ENCODE measurements around the gene MAN2B2.

DNA sequence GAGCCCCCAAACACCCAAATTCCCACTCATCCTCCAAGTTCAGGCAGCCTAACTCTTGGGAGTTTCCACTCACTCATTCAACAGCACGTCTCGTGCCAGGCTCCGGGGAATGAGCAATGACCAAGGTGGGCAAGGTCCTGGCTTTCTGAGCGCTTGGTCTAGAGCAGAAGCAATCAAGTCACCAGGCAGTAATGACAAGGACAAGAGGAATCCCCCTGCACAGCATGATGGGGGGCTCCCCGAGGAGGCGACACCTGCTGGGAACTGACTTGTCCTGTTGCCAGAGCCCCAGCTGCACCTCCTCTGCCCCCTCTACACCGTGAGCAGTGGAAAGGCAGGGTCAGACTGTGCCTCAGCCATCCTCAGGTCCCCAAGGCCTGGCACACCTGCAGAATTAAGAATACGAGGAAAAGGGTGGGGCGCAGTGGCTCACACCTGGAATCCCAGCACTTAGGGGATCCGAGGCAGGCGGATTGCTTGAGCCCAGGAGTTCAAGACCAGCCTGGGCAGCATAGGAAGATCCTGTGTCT lies 39.8 kb downstream of the MAN2B2 start:
- TF ChIP-seq YY1 (IDR thresholded peaks at IDR 0.05; ENCODE audit: low read depth, low read length), result no peak
- no peak for TF ChIP-seq BRCA1 (IDR thresholded peaks at IDR 0.05; ENCODE audit: low read depth, low read length)
- no peak for TF ChIP-seq SRF (IDR thresholded peaks at IDR 0.05; ENCODE audit: low read depth, low read length)
- TF ChIP-seq, protein P1, sequence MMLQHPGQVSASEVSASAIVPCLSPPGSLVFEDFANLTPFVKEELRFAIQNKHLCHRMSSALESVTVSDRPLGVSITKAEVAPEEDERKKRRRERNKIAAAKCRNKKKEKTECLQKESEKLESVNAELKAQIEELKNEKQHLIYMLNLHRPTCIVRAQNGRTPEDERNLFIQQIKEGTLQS (IDR thresholded peaks at IDR 0.05; ENCODE audit: insufficient read depth, low read depth, low read length), result no peak

Data from H1 (cell line).